ENCODE data around the gene ARHGEF6. TPM values are rescaled to one million over a fixed set of nuclear protein-coding genes. Genes with fewer than 3 reads are reported as not detected.

ARHGEF6 gene
- total and polyA plus RNA-seq, 2 experiments from 2014 or later: 3.5 to 3.7 TPM

GRCh38 chrX:136697156-136697555 lies 83.6 kb downstream of the ARHGEF6 start:
- no peak overlapping the region for H2AFZ ChIP-seq
- no peak for DNase-seq (ENCODE audit: low spot score)
- H3K27ac ChIP-seq: no peak overlapping the region
- no peaks in the 10 kb centered on the region for H4K20me1 ChIP-seq (ENCODE audit: insufficient read depth, poor library complexity, severe bottlenecking)
- no peak overlapping the region for H3K4me3 ChIP-seq
- no peaks in the 10 kb centered on the region for H3K79me2 ChIP-seq
- H3K9me3 ChIP-seq (ENCODE audit: low read depth): no peaks in the 10 kb centered on the region
- H3K4me1 ChIP-seq (ENCODE audit: insufficient read depth): no peaks in the 10 kb centered on the region
- no peaks in the 10 kb centered on the region for H3K9me2 ChIP-seq (replicated peaks; ENCODE audit: insufficient read depth)
- H3K4me2 ChIP-seq: no peak overlapping the region
- H3K36me3 ChIP-seq (replicated peaks; ENCODE audit: insufficient read depth, low read depth): no peaks in the 10 kb centered on the region
- 30% methylated on average over 1 of the region's 1 CpG for WGBS (ENCODE audit: low lambda C conversion rate, missing lambda C conversion rate)
- no peak for TF ChIP-seq EZH2phosphoT487 (IDR thresholded peaks at IDR 0.05; ENCODE audit: low read depth, severe bottlenecking, unreplicated experiment)
- TF ChIP-seq EZH2 (IDR thresholded peaks at IDR 0.05; ENCODE audit: borderline replicate concordance): no peak
- H3K27me3 ChIP-seq: no peaks in the 10 kb centered on the region

- no peak overlapping the region for H3K4me2 ChIP-seq
- TF ChIP-seq EZH2phosphoT487 (IDR thresholded peaks at IDR 0.05; ENCODE audit: low read depth, severe bottlenecking, unreplicated experiment): no peak
- TF ChIP-seq CTCF (IDR thresholded peaks at IDR 0.05; ENCODE audit: poor library complexity): peak; percentile 65
- no peak for TF ChIP-seq EZH2 (IDR thresholded peaks at IDR 0.05; ENCODE audit: borderline replicate concordance)
- no peak overlapping the region for H2AFZ ChIP-seq
- no peaks in the 10 kb centered on the region for H3K9me2 ChIP-seq (replicated peaks; ENCODE audit: insufficient read depth)
- 35% methylated on average over 8 of the region's 8 CpGs for WGBS (ENCODE audit: low lambda C conversion rate, missing lambda C conversion rate)
- no peaks in the 10 kb centered on the region for H3K9me3 ChIP-seq (ENCODE audit: low read depth)
- no peaks in the 10 kb centered on the region for H4K20me1 ChIP-seq (ENCODE audit: insufficient read depth, poor library complexity, severe bottlenecking)
- H3K79me2 ChIP-seq: no peaks in the 10 kb centered on the region
- H3K4me1 ChIP-seq (ENCODE audit: insufficient read depth): no peaks in the 10 kb centered on the region
- no peak overlapping the region for H3K27ac ChIP-seq
- H3K36me3 ChIP-seq (replicated peaks; ENCODE audit: insufficient read depth, low read depth): no peaks in the 10 kb centered on the region
- no peaks in the 10 kb centered on the region for H3K27me3 ChIP-seq
- no peak overlapping the region for H3K4me3 ChIP-seq
- peak; percentile 51 for DNase-seq (ENCODE audit: low spot score)
Measured at GRCh38 chrX:136694431-136695087, 86.2 kb downstream of the ARHGEF6 start.

- no peaks in the 10 kb centered on the region for H3K79me2 ChIP-seq
Measured at GRCh38 chrX:136692271-136692670, 88.5 kb downstream of the ARHGEF6 start.

GRCh38 chrX:136691028-136691809 lies 89.5 kb downstream of the ARHGEF6 start:
- H3K27ac ChIP-seq: no peak overlapping the region

More at GRCh38 chrX:136692271-136692670, 88.5 kb downstream of the ARHGEF6 start:
- no peaks in the 10 kb centered on the region for H4K20me1 ChIP-seq (ENCODE audit: insufficient read depth, poor library complexity, severe bottlenecking)
- no peak overlapping the region for H2AFZ ChIP-seq
- no peak overlapping the region for H3K27ac ChIP-seq
- no peaks in the 10 kb centered on the region for H3K36me3 ChIP-seq (replicated peaks; ENCODE audit: insufficient read depth, low read depth)
- no peaks in the 10 kb centered on the region for H3K9me3 ChIP-seq (ENCODE audit: low read depth)
- WGBS (ENCODE audit: low lambda C conversion rate, missing lambda C conversion rate): 69% methylated on average over 4 of the region's 4 CpGs
- no peaks in the 10 kb centered on the region for H3K4me1 ChIP-seq (ENCODE audit: insufficient read depth)
- DNase-seq (ENCODE audit: low spot score): no peak
- no peaks in the 10 kb centered on the region for H3K27me3 ChIP-seq
- H3K4me3 ChIP-seq: no peak overlapping the region
- no peak overlapping the region for H3K4me2 ChIP-seq
- TF ChIP-seq EZH2 (IDR thresholded peaks at IDR 0.05; ENCODE audit: borderline replicate concordance): no peak
- no peaks in the 10 kb centered on the region for H3K9me2 ChIP-seq (replicated peaks; ENCODE audit: insufficient read depth)

More at GRCh38 chrX:136691028-136691809, 89.5 kb downstream of the ARHGEF6 start:
- no peak for DNase-seq (ENCODE audit: low spot score)
- Histone ChIP-seq H3K4me3 (no peak overlapping the region), H3K27me3 (no peaks in the 10 kb centered on the region), H3K9me2 (replicated peaks; ENCODE audit: insufficient read depth) (no peaks in the 10 kb centered on the region), H3K79me2 (no peaks in the 10 kb centered on the region), H3K9me3 (ENCODE audit: low read depth) (no peaks in the 10 kb centered on the region), H3K4me2 (no peak overlapping the region), H4K20me1 (ENCODE audit: insufficient read depth, poor library complexity, severe bottlenecking) (no peaks in the 10 kb centered on the region), H3K36me3 (replicated peaks; ENCODE audit: insufficient read depth, low read depth) (no peaks in the 10 kb centered on the region), H3K4me1 (ENCODE audit: insufficient read depth) (no peaks in the 10 kb centered on the region), H2AFZ (no peak overlapping the region)
- WGBS (ENCODE audit: low lambda C conversion rate, missing lambda C conversion rate): 55% methylated on average over 3 of the region's 3 CpGs
- TF ChIP-seq EZH2phosphoT487 (IDR thresholded peaks at IDR 0.05; ENCODE audit: low read depth, severe bottlenecking, unreplicated experiment): no peak
- no peak for TF ChIP-seq CTCF (IDR thresholded peaks at IDR 0.05; ENCODE audit: poor library complexity)
- TF ChIP-seq EZH2 (IDR thresholded peaks at IDR 0.05; ENCODE audit: borderline replicate concordance): no peak

Data from hepatocyte (in vitro differentiated cells).